Subcutaneous adipose tissue (tissue), 4 donors: ENCODE measurements around the gene CHCHD3. TPM values are rescaled to one million over a fixed set of nuclear protein-coding genes. Genes with fewer than 3 reads are reported as not detected.

Experiments
- CTCF ChIP-seq: fragments of 450-650 bp; IDR thresholded peaks from one replicate; pipeline ENCODE4 v1.5.1; 2016; ENCODE audit warnings: low read depth, mild to moderate bottlenecking, control low read depth, antibody characterized with exemption, moderate library complexity
- total RNA-seq, 4 donors: library from RNA; depleted of rRNA; stranded (reverse); fragments of >200 nt; gene quantifications; one replicate each; pipeline ENCODE4 v1.1.0, GENCODE V29; 2016

Gene CHCHD3
- total RNA-seq, 4 donors from 2014 or later = 44.9 to 69.7 (median 55.8) TPM

GRCh38 chr7:133061792-133062191 is 20.1 kb downstream of the CHCHD3 start:
- no peak for TF ChIP-seq CTCF

GRCh38 chr7:133061357-133061756 is 20.5 kb downstream of the CHCHD3 start:
- no peak for TF ChIP-seq CTCF

- TF ChIP-seq CTCF = no peak
Measured at GRCh38 chr7:133060004-133060403, 21.9 kb downstream of the CHCHD3 start.

- TF ChIP-seq CTCF = no peak
Measured at GRCh38 chr7:133059263-133059662, 22.6 kb downstream of the CHCHD3 start.

GRCh38 chr7:133056370-133057238 is 25.3 kb downstream of the CHCHD3 start:
- TF ChIP-seq CTCF = no peak

GRCh38 chr7:133054162-133054840 is 27.6 kb downstream of the CHCHD3 start:
- TF ChIP-seq CTCF = no peak

GRCh38 chr7:133053321-133053891 is 28.5 kb downstream of the CHCHD3 start:
- no peak for TF ChIP-seq CTCF
